ENCODE measurements around the gene SLC12A1.

GRCh38 chr15:48331796-48332641 lies 125.9 kb downstream of the SLC12A1 start:
- TF ChIP-seq CTCF (IDR thresholded peaks at IDR 0.05), result no peak
- TF ChIP-seq EP300 (IDR thresholded peaks at IDR 0.05; ENCODE audit: low read depth), result no peak
- no peak for TF ChIP-seq POLR2AphosphoS5 (IDR thresholded peaks at IDR 0.05)
- TF ChIP-seq POLR2A (IDR thresholded peaks at IDR 0.05), result no peak

Measured in transverse colon (tissue), 4 donors.